ENCODE results near the gene LHCGR. TPM values are rescaled to one million over a fixed set of nuclear protein-coding genes. Genes with fewer than 3 reads are reported as not detected.

The LHCGR gene
- total and polyA plus RNA-seq, 2 experiments from 2014 or later = 0.45 to 0.66 TPM

DNA sequence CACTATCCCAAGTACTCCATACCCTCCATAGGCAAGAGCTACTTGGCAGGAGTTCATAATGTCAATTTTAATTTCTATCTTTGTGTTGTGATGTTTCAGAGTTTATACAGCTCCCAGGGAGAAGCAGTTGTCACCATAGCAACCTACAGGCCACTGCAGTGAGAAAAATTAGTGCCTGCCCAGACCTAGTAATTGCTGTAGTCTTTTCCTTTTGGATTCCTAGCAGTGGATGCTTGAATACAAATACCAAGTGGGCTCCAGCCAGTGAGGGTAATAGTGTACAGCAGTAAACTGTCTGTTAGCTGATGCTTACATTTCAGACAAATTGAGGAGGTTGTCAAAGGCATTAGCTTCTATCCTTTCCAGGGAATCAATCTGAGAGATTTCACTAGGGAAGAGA, 26.7 kb downstream of the LHCGR start:
- no peak overlapping the region for H3K4me3 ChIP-seq
- H3K9me3 Mint-ChIP-seq = no peaks in the 10 kb centered on the region
- TF ChIP-seq NANOG (IDR thresholded peaks at IDR 0.05; ENCODE audit: borderline replicate concordance) (no peak), CREB1 (CRISPR knock-in tag; IDR thresholded peaks at IDR 0.05; ENCODE audit: low read depth) (no peak), ZNF114 (CRISPR knock-in tag; IDR thresholded peaks at IDR 0.05) (no peak), POLR2AphosphoS5 (IDR thresholded peaks at IDR 0.05; ENCODE audit: low read depth) (no peak), EZH2phosphoT487 (IDR thresholded peaks at IDR 0.05; ENCODE audit: unreplicated experiment) (no peak), EZH2 (IDR thresholded peaks at IDR 0.05; ENCODE audit: low read depth, unreplicated experiment) (no peak), JUNB (IDR thresholded peaks at IDR 0.05; ENCODE audit: unreplicated experiment) (no peak)
- TF ChIP-seq, protein P1, sequence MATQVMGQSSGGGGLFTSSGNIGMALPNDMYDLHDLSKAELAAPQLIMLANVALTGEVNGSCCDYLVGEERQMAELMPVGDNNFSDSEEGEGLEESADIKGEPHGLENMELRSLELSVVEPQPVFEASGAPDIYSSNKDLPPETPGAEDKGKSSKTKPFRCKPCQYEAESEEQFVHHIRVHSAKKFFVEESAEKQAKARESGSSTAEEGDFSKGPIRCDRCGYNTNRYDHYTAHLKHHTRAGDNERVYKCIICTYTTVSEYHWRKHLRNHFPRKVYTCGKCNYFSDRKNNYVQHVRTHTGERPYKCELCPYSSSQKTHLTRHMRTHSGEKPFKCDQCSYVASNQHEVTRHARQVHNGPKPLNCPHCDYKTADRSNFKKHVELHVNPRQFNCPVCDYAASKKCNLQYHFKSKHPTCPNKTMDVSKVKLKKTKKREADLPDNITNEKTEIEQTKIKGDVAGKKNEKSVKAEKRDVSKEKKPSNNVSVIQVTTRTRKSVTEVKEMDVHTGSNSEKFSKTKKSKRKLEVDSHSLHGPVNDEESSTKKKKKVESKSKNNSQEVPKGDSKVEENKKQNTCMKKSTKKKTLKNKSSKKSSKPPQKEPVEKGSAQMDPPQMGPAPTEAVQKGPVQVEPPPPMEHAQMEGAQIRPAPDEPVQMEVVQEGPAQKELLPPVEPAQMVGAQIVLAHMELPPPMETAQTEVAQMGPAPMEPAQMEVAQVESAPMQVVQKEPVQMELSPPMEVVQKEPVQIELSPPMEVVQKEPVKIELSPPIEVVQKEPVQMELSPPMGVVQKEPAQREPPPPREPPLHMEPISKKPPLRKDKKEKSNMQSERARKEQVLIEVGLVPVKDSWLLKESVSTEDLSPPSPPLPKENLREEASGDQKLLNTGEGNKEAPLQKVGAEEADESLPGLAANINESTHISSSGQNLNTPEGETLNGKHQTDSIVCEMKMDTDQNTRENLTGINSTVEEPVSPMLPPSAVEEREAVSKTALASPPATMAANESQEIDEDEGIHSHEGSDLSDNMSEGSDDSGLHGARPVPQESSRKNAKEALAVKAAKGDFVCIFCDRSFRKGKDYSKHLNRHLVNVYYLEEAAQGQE (IDR thresholded peaks at IDR 0.05; ENCODE audit: unreplicated experiment) = no peak
- TF ChIP-seq, protein P2, sequence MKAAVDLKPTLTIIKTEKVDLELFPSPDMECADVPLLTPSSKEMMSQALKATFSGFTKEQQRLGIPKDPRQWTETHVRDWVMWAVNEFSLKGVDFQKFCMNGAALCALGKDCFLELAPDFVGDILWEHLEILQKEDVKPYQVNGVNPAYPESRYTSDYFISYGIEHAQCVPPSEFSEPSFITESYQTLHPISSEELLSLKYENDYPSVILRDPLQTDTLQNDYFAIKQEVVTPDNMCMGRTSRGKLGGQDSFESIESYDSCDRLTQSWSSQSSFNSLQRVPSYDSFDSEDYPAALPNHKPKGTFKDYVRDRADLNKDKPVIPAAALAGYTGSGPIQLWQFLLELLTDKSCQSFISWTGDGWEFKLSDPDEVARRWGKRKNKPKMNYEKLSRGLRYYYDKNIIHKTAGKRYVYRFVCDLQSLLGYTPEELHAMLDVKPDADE (IDR thresholded peaks at IDR 0.05) = no peak
- TF ChIP-seq, protein P3, sequence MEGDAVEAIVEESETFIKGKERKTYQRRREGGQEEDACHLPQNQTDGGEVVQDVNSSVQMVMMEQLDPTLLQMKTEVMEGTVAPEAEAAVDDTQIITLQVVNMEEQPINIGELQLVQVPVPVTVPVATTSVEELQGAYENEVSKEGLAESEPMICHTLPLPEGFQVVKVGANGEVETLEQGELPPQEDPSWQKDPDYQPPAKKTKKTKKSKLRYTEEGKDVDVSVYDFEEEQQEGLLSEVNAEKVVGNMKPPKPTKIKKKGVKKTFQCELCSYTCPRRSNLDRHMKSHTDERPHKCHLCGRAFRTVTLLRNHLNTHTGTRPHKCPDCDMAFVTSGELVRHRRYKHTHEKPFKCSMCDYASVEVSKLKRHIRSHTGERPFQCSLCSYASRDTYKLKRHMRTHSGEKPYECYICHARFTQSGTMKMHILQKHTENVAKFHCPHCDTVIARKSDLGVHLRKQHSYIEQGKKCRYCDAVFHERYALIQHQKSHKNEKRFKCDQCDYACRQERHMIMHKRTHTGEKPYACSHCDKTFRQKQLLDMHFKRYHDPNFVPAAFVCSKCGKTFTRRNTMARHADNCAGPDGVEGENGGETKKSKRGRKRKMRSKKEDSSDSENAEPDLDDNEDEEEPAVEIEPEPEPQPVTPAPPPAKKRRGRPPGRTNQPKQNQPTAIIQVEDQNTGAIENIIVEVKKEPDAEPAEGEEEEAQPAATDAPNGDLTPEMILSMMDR (conservative IDR thresholded peaks at IDR 0.05; ENCODE audit: low read depth in 2 of 2) = no peak
- no peaks in the 10 kb centered on the region for H4K20me1 ChIP-seq (replicated peaks; ENCODE audit: insufficient read depth)
- DNase-seq (ENCODE audit: low spot score) (no peak), ATAC-seq (no peak)
- no peaks in the 10 kb centered on the region for H3K79me2 ChIP-seq (replicated peaks; ENCODE audit: insufficient read depth)
- H3K27me3 Mint-ChIP-seq (ENCODE audit: insufficient read depth, low read depth, poor library complexity) = no peaks in the 10 kb centered on the region
- H3K9me2 ChIP-seq (ENCODE audit: insufficient read depth) = no peaks in the 10 kb centered on the region
- peaks cover 29% of the 10 kb centered on the region for H3K4me1 Mint-ChIP-seq
- no peak overlapping the region for H3K4me2 ChIP-seq
- no peaks in the 10 kb centered on the region for H3K27me3 ChIP-seq (ENCODE audit: insufficient read depth)
- no peak overlapping the region for H3K27ac Mint-ChIP-seq
- no peak overlapping the region for H3K27ac ChIP-seq (ENCODE audit: low read depth)
- H3K36me3 ChIP-seq (ENCODE audit: insufficient read depth) = no peaks in the 10 kb centered on the region
- no peak overlapping the region for H3K4me3 Mint-ChIP-seq
- H3K4me1 ChIP-seq (ENCODE audit: insufficient read depth) = peaks cover 22% of the 10 kb centered on the region
- H2AFZ ChIP-seq = no peak overlapping the region
- H3F3A ChIP-seq (replicated peaks; ENCODE audit: low read depth) = no peaks in the 10 kb centered on the region
- H3K36me3 Mint-ChIP-seq (ENCODE audit: low read depth) = no peaks in the 10 kb centered on the region

DNA sequence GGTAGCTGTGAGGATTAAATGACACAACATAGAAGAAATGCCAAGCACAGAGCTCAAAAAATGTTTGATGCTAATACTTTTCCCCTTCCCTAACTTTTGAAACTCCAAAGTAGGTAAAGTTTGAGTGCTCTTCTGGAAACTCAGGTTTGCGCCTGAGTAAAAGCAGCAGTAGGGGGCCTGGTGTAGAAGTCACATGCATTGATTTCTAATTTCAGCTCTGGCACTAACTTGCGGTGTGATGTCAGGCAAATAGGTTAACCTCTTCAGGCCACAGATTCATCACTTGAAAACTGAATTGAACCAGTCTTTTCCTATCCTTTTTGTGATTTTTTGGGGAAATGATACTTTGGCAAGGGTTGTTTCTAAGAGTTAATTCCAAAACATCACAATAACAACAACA, 27.2 kb downstream of the LHCGR start:
- H3K79me2 ChIP-seq (replicated peaks; ENCODE audit: insufficient read depth) = no peaks in the 10 kb centered on the region
- no peak overlapping the region for H3K4me2 ChIP-seq
- no peak for DNase-seq (ENCODE audit: low spot score)
- H3K9me2 ChIP-seq (ENCODE audit: insufficient read depth) = no peaks in the 10 kb centered on the region
- H2AFZ ChIP-seq = no peak overlapping the region
- Mint-ChIP-seq H3K4me3 (no peak overlapping the region), H3K27ac (no peak overlapping the region), H3K36me3 (ENCODE audit: low read depth) (no peaks in the 10 kb centered on the region), H3K4me1 (peaks cover 26% of the 10 kb centered on the region), H3K27me3 (ENCODE audit: insufficient read depth, low read depth, poor library complexity) (no peaks in the 10 kb centered on the region), H3K9me3 (no peaks in the 10 kb centered on the region)
- no peaks in the 10 kb centered on the region for H3F3A ChIP-seq (replicated peaks; ENCODE audit: low read depth)
- peaks cover 20% of the 10 kb centered on the region for H3K4me1 ChIP-seq (ENCODE audit: insufficient read depth)
- H3K27me3 ChIP-seq (ENCODE audit: insufficient read depth) = no peaks in the 10 kb centered on the region
- ATAC-seq = no peak
- H3K4me3 ChIP-seq = no peak overlapping the region
- H3K36me3 ChIP-seq (ENCODE audit: insufficient read depth) = no peaks in the 10 kb centered on the region
- H4K20me1 ChIP-seq (replicated peaks; ENCODE audit: insufficient read depth) = no peaks in the 10 kb centered on the region
- H3K27ac ChIP-seq (ENCODE audit: low read depth) = no peak overlapping the region
- TF ChIP-seq ZNF331 (CRISPR knock-in tag; IDR thresholded peaks at IDR 0.05; ENCODE audit: low read depth) (no peak), ZNF114 (CRISPR knock-in tag; IDR thresholded peaks at IDR 0.05) (no peak), CREB1 (CRISPR knock-in tag; IDR thresholded peaks at IDR 0.05; ENCODE audit: low read depth) (no peak), POLR2AphosphoS5 (IDR thresholded peaks at IDR 0.05; ENCODE audit: low read depth) (no peak), JUNB (IDR thresholded peaks at IDR 0.05; ENCODE audit: unreplicated experiment) (no peak), STAT1 (IDR thresholded peaks at IDR 0.05; ENCODE audit: unreplicated experiment) (no peak), EZH2 (IDR thresholded peaks at IDR 0.05; ENCODE audit: low read depth, unreplicated experiment) (no peak)
- TF ChIP-seq, protein P3 (conservative IDR thresholded peaks at IDR 0.05; ENCODE audit: low read depth in 2 of 2) = no peak
- TF ChIP-seq, protein P1 (IDR thresholded peaks at IDR 0.05; ENCODE audit: unreplicated experiment) = no peak

Measured in GM23338 (cell line).